Uterus (tissue), 4 donors: Measurements from ENCODE around the gene PRKAG2. TPM values are rescaled to one million over a fixed set of nuclear protein-coding genes. Genes with fewer than 3 reads are reported as not detected.

Experiments used
- DNase-seq, 2 donors: peaks; one replicate each; pipeline ENCODE4 v3.0.0-alpha.2; 2019 to 2020
- H3K27ac ChIP-seq, 2 donors: fragments of 200-600 bp; sonication (generic); 1 replicate in 1 of 2; 2 replicates in 1 of 2; pipeline ENCODE4 v1.5.1; 2016 to 2018
- H3K27me3 ChIP-seq, 2 donors: fragments of 200-600 bp; sonication (generic); one replicate each; pipeline ENCODE4 v1.5.1; 2018 to 2019; ENCODE audit warnings: control low read depth in 1 of 2
- H3K36me3 ChIP-seq, 2 donors: fragments of 200-600 bp; sonication (generic); one replicate each; pipeline ENCODE4 v1.5.1; 2019; ENCODE audit warnings: control low read depth in 1 of 2
- H3K4me1 ChIP-seq, 2 donors: fragments of 200-600 bp; sonication (generic); one replicate each; pipeline ENCODE4 v1.5.1; 2018 to 2019; ENCODE audit warnings: control low read depth in 1 of 2
- H3K4me3 ChIP-seq, 2 donors: fragments of 200-600 bp; sonication (generic); 1 replicate in 1 of 2; 2 replicates in 1 of 2; pipeline ENCODE4 v1.5.1; 2018 to 2019; ENCODE audit warnings: mild to moderate bottlenecking in 1 of 2
- H3K9me3 ChIP-seq, 2 donors: fragments of 200-600 bp; sonication (generic); one replicate each; pipeline ENCODE4 v1.5.1; 2019; ENCODE audit warnings: control low read depth in 1 of 2
- POLR2A ChIP-seq, 2 donors: fragments of 450-650 bp; IDR thresholded peaks; one replicate each; pipeline ENCODE4 v1.6.1; 2016; ENCODE audit warnings: antibody characterized with exemption in 2 of 2, mild to moderate bottlenecking in 1 of 2, moderate library complexity in 1 of 2
- intact Hi-C: fragments of 100-400 bp; cut with DNase I; formaldehyde crosslinking; loops from one replicate; pipeline ENCODE4 v1.15.1; 2023; ENCODE audit warnings: low total_unique reads
- total RNA-seq, 4 donors: library from RNA; depleted of rRNA in 3 of 4; stranded (reverse); fragments of >200 nt in 3 of 4; gene quantifications; one replicate each; pipeline versions ENCODE4 v1.1.0 to v1.2.4, GENCODE V29; 2014 to 2023
- TF ChIP-seq, protein P1 (sequence below), 4 experiments: fragments of 200-600 bp in 2 of 4; fragments of 450-650 bp in 2 of 4; sonication (generic) in 2 of 4; IDR thresholded peaks; one replicate each; pipeline ENCODE4 v1.5.1; 2016 to 2019; ENCODE audit warnings: antibody characterized with exemption in 4 of 4, mild to moderate bottlenecking in 2 of 4, moderate library complexity in 1 of 4
- donor health status: DM: yes; HTN: yes; CAD: no.

PRKAG2 gene
- total RNA-seq, 4 donors from 2014 or later: 15.1 to 66.2 (median 33.6) TPM

DNA sequence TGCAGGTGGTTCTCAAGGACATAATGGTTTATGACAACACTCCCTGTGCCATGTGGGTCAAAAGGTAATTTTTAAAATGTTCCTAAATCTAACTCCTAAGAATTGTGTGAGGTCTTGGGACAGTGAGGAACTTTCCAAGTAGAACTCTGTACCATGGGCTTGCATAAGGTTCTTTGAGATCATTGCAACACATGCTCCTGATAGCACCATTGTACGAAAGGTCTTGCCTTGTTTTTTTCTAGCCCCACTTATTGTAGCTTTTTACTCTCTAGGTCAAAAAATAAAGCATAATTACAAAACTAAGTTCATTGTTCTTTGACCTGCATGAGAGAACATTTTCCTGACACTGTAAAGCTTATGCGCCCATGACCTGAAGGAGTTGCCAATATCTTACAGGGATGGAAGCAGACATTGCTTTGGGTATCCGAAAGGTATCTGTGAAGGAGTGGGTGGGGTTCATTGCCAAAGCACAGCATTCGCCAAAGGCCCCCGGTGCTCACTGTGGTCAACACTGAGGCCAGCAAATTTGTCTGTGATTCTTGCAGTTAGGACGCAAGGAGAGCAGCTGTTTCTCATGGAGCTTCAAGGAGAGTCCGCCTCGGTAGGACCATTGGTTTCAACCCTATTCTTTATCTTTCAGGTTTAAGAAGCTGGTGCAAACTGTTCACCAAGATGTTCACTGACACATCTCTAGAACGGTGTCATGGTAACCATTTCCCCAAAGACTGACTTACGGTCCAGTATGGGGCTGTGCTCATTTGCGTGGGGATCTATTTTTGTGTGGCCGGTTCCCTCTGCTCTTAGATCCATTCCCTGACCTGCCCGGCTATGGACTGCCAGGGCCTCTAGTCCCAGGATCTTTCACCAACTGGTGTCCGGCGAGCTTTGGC lies 7.6 kb upstream of the PRKAG2 start:
- H3K4me3 ChIP-seq: no peak overlapping the region
- no peaks in the 10 kb centered on the region for H3K36me3 ChIP-seq
- H3K9me3 ChIP-seq: no peaks in the 10 kb centered on the region
- no peak for DNase-seq
- TF ChIP-seq, protein P1, sequence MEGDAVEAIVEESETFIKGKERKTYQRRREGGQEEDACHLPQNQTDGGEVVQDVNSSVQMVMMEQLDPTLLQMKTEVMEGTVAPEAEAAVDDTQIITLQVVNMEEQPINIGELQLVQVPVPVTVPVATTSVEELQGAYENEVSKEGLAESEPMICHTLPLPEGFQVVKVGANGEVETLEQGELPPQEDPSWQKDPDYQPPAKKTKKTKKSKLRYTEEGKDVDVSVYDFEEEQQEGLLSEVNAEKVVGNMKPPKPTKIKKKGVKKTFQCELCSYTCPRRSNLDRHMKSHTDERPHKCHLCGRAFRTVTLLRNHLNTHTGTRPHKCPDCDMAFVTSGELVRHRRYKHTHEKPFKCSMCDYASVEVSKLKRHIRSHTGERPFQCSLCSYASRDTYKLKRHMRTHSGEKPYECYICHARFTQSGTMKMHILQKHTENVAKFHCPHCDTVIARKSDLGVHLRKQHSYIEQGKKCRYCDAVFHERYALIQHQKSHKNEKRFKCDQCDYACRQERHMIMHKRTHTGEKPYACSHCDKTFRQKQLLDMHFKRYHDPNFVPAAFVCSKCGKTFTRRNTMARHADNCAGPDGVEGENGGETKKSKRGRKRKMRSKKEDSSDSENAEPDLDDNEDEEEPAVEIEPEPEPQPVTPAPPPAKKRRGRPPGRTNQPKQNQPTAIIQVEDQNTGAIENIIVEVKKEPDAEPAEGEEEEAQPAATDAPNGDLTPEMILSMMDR (IDR thresholded peaks at IDR 0.05): no peak
- no peak for TF ChIP-seq POLR2A (IDR thresholded peaks at IDR 0.05)
- intact Hi-C loops: no loop called here
- H3K27ac ChIP-seq: no peak overlapping the region
- H3K4me1 ChIP-seq: no peaks in the 10 kb centered on the region
- H3K27me3 ChIP-seq: no peaks in the 10 kb centered on the region

DNA sequence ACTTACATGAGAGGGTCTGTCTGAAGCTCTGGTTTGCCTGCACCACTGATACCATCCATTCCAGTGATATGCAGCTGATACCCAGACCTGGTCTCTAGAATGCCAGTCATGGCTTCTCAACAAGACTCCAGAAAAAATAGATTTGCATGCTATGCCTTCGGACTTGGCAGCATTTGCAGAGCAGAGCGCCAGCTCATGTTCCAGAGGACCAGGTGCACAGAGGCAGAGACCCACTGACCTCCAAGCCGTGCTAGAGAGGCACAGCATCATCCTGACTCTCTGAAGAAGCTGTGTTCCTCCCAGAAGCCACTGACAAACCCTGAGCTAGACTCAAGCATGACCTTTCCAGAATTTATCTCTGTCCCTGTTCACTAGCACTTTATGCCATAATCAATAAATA lies 6.9 kb upstream of the PRKAG2 start:
- intact Hi-C loops: no loop called here
- H3K27me3 ChIP-seq: no peaks in the 10 kb centered on the region
- DNase-seq: no peak

DNA sequence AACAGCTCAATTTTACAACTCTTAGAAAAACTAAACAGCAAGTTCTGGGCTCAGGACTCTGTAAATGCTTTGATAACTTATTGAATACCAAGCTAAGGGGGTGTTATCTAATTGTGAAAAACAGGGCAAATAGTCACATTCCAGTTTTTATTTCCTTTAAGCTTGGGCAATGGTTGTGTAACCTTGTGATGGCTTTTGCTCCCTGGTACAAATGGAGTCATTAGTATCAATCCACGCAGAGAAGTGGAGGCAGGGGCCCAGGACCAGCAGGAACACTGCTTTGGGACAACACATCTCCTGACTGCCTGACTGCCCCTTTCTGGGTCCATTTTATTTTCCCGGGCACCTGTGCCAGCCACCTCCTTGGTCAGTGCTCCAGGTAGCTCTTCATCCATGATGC lies 5.8 kb upstream of the PRKAG2 start:
- no peaks in the 10 kb centered on the region for H3K9me3 ChIP-seq
- H3K4me3 ChIP-seq: no peak overlapping the region
- intact Hi-C loops: no loop called here
- no peak for DNase-seq
- H3K4me1 ChIP-seq: peaks cover 0 to 4% of the 10 kb centered on the region in 2 donors
- H3K27me3 ChIP-seq: no peaks in the 10 kb centered on the region
- no peak overlapping the region for H3K27ac ChIP-seq
- no peaks in the 10 kb centered on the region for H3K36me3 ChIP-seq
- TF ChIP-seq, protein P1 (IDR thresholded peaks at IDR 0.05): no peak
- TF ChIP-seq POLR2A (IDR thresholded peaks at IDR 0.05): no peak

More for the DNA sequence above, 6.9 kb upstream of the PRKAG2 start:
- Histone ChIP-seq H3K4me1 (no peaks in the 10 kb centered on the region), H3K36me3 (no peaks in the 10 kb centered on the region), H3K4me3 (no peak overlapping the region), H3K9me3 (no peaks in the 10 kb centered on the region), H3K27ac (no peak overlapping the region)
- TF ChIP-seq, protein P1 (IDR thresholded peaks at IDR 0.05): no peak
- TF ChIP-seq POLR2A (IDR thresholded peaks at IDR 0.05): no peak

DNA sequence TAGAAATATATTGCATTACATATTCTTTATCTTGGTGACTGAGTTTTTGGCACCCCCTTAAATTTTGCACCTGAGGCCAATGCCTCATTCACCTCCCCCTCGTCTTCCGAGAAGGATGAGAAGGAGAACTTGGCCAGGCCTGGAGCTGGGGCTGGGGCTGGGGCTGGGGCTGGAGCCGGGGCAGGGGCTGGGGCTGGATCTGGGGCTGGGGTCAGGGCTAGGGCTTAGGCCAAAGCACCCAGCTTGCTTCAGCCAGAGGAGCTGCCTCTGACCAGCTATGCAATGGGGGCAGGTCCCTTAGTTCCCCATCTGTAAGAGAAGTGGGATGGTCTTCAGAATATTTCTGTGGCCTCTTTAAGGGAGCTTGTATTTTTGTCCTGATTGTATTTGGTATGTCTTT lies 3.8 kb upstream of the PRKAG2 start:
- H3K9me3 ChIP-seq: no peaks in the 10 kb centered on the region
- H3K36me3 ChIP-seq: no peaks in the 10 kb centered on the region
- intact Hi-C loops: no loop called here
- no peak overlapping the region for H3K4me3 ChIP-seq
- no peaks in the 10 kb centered on the region for H3K27me3 ChIP-seq
- DNase-seq: no peak
- H3K27ac ChIP-seq: no peak overlapping the region
- H3K4me1 ChIP-seq: peaks cover 0 to 4% of the 10 kb centered on the region in 2 donors
- no peak for TF ChIP-seq POLR2A (IDR thresholded peaks at IDR 0.05)
- TF ChIP-seq, protein P1 (IDR thresholded peaks at IDR 0.05): no peak
